Small intestine (tissue), 7 donors: ENCODE measurements around the gene RAD21L1. TPM values are rescaled to one million over a fixed set of nuclear protein-coding genes. Genes with fewer than 3 reads are reported as not detected.
"Not testable (repeated sequence)": the region's sequence is repeated elsewhere in the genome, so short reads cannot be mapped to it uniquely, and the experiment has no call there.

Experiments
- DNase-seq, 2 donors: peaks; one replicate each; pipeline versions ENCODE4 v3.0.0 to v3.0.0-alpha.2; 2013
- FAIRE-seq: peaks from 2 replicates; lab custom pipeline; 2012; peaks lifted over from hg19 to GRCh38; lab: Jason Lieb, UNC
- H3K27ac ChIP-seq, 3 donors: one replicate each; pipeline ENCODE4 v1.5.1; 2013; ENCODE audit warnings: low read length in 2 of 3, mild to moderate bottlenecking in 2 of 3, control low read depth in 1 of 3, inconsistent platforms in 1 of 3, low read depth in 1 of 3, moderate library complexity in 1 of 3
- H3K27me3 ChIP-seq, 3 donors: one replicate each; pipeline ENCODE4 v1.6.1; 2013; ENCODE audit warnings: low read length in 3 of 3, inconsistent platforms in 1 of 3; ENCODE audit not compliant: control insufficient read depth in 3 of 3, insufficient read depth in 3 of 3
- H3K36me3 ChIP-seq, 3 donors: one replicate each; pipeline ENCODE4 v1.6.1; 2013; ENCODE audit warnings: low read length in 3 of 3, inconsistent platforms in 1 of 3, low read depth in 1 of 3, mild to moderate bottlenecking in 1 of 3, moderate library complexity in 1 of 3; ENCODE audit not compliant: control insufficient read depth in 3 of 3, insufficient read depth in 2 of 3
- H3K4me1 ChIP-seq, 3 donors: one replicate each; pipeline ENCODE4 v1.6.1; 2013; ENCODE audit warnings: low read length in 2 of 3, inconsistent platforms in 1 of 3, low read depth in 1 of 3, mild to moderate bottlenecking in 1 of 3, moderate library complexity in 1 of 3; ENCODE audit not compliant: control insufficient read depth in 3 of 3, insufficient read depth in 2 of 3
- H3K4me3 ChIP-seq, 3 donors: one replicate each; pipeline ENCODE4 v1.5.1; 2013; ENCODE audit warnings: low read length in 3 of 3, control low read depth in 1 of 3, inconsistent platforms in 1 of 3, low read depth in 1 of 3, mild to moderate bottlenecking in 1 of 3, moderate library complexity in 1 of 3
- H3K9me3 ChIP-seq, 2 donors: one replicate each; pipeline ENCODE4 v1.6.1; 2013; ENCODE audit warnings: low read depth in 1 of 2, low read length in 1 of 2; ENCODE audit not compliant: control insufficient read depth in 2 of 2, insufficient read depth in 1 of 2
- WGBS, 3 donors: extraction: QIAGEN DNeasy Blood & Tissue Kit; methylation state at CpG; one replicate each; pipeline ENCODE4 v1.1.7; 2013; 5-methylcytosine and 5-hydroxymethylcytosine counted together
- polyA plus RNA-seq, 4 donors: library from polyadenylated mRNA; stranded (reverse) in 3 of 4; unstranded in 1 of 4; fragments of 200-250 nt in 3 of 4; fragments of 120-200 nt in 1 of 4; gene quantifications; one replicate each; pipeline versions ENCODE4 v1.2.1 to v1.2.3, GENCODE V29; 2013
- donor health status: healthy with polysubstance abuse.
- donor health status: control.
- donor health status: control.
- donor health status: Bipolar disorder and iron deficiency.
- donor health status: healthy.

The RAD21L1 gene
- polyA plus RNA-seq, 4 donors, result not detected

GRCh38 chr20:1222750-1223149, 3.1 kb upstream of the RAD21L1 start:
- H3K4me1 ChIP-seq, H3K27ac ChIP-seq, H3K9me3 ChIP-seq, H3K36me3 ChIP-seq, FAIRE-seq, DNase-seq, H3K4me3 ChIP-seq: not testable (repeated sequence)
- 66 to 74% (median 71%) methylated on average over 3 to 4 of the region's 4 CpGs for WGBS, 3 donors
- H3K27me3 ChIP-seq, result peaks cover 0 to 18% (median 0%) of the 10 kb centered on the region in 3 donors

GRCh38 chr20:1224205-1224890, 1.5 kb upstream of the RAD21L1 start:
- no peak for DNase-seq
- WGBS, 3 donors, result 79 to 83% (median 80%) methylated on average over 20 of the region's 20 CpGs
- peaks cover 0 to 20% (median 1%) of the 10 kb centered on the region in 3 donors for H3K27me3 ChIP-seq
- no peak overlapping the region for H3K27ac ChIP-seq
- H3K36me3 ChIP-seq, result no peaks in the 10 kb centered on the region
- no peak overlapping the region for H3K4me3 ChIP-seq
- H3K9me3 ChIP-seq, result no peaks in the 10 kb centered on the region
- FAIRE-seq, result no peak
- H3K4me1 ChIP-seq, result peaks cover 0 to 7% (median 3%) of the 10 kb centered on the region in 3 donors

GRCh38 chr20:1225263-1225782, 521 bp upstream of the RAD21L1 start:
- peaks cover 0 to 20% (median 1%) of the 10 kb centered on the region in 3 donors for H3K27me3 ChIP-seq
- H3K9me3 ChIP-seq, result no peaks in the 10 kb centered on the region
- peak overlapping the region; percentile 24 to 48 (median 30) for H3K4me3 ChIP-seq
- H3K27ac ChIP-seq, result peak overlapping the region in 2 of 3 donors; percentile 9 to 31
- DNase-seq, result peak in 1 of 2 donors; percentile 66
- H3K36me3 ChIP-seq, result no peaks in the 10 kb centered on the region
- no peak for FAIRE-seq
- WGBS, 3 donors, result 1 to 6% (median 4%) methylated on average over 19 to 30 of the region's 30 CpGs
- H3K4me1 ChIP-seq, result peaks cover 0 to 7% (median 3%) of the 10 kb centered on the region in 3 donors

GRCh38 chr20:1229541-1229940, 3.7 kb downstream of the RAD21L1 start:
- FAIRE-seq (no peak), DNase-seq (no peak)
- Histone ChIP-seq H3K9me3 (no peaks in the 10 kb centered on the region), H3K4me1 (peaks cover 0 to 7% (median 3%) of the 10 kb centered on the region in 3 donors), H3K27me3 (peaks cover 0 to 17% (median 1%) of the 10 kb centered on the region in 3 donors), H3K4me3 (no peak overlapping the region), H3K36me3 (no peaks in the 10 kb centered on the region), H3K27ac (no peak overlapping the region)
- WGBS, 3 donors, result 85 to 91% (median 89%) methylated on average over 3 of the region's 3 CpGs

GRCh38 chr20:1232286-1233111, 6.7 kb downstream of the RAD21L1 start:
- WGBS, 3 donors, result 88 to 91% (median 90%) methylated on average over 3 of the region's 3 CpGs
- Histone ChIP-seq H3K27me3 (peaks cover 0 to 5% (median 1%) of the 10 kb centered on the region in 3 donors), H3K27ac (no peak overlapping the region), H3K4me1 (no peaks in the 10 kb centered on the region), H3K36me3 (no peaks in the 10 kb centered on the region), H3K4me3 (no peak overlapping the region), H3K9me3 (no peaks in the 10 kb centered on the region)
- FAIRE-seq, result no peak
- no peak for DNase-seq

- no peak for FAIRE-seq
- WGBS, 3 donors, result 85 to 89% (median 86%) methylated on average over 5 of the region's 5 CpGs
Observed at GRCh38 chr20:1240549-1240948, 14.7 kb downstream of the RAD21L1 start.

GRCh38 chr20:1241456-1241855, 15.6 kb downstream of the RAD21L1 start:
- H3K27ac ChIP-seq, result no peak overlapping the region
- H3K27me3 ChIP-seq, result peaks cover 0 to 2% (median 0%) of the 10 kb centered on the region in 3 donors
- no peaks in the 10 kb centered on the region for H3K36me3 ChIP-seq
- no peaks in the 10 kb centered on the region for H3K9me3 ChIP-seq
- no peak for DNase-seq
- H3K4me1 ChIP-seq, result no peaks in the 10 kb centered on the region
- H3K4me3 ChIP-seq, result no peak overlapping the region
- no peak for FAIRE-seq

More at GRCh38 chr20:1240549-1240948, 14.7 kb downstream of the RAD21L1 start:
- H3K27me3 ChIP-seq, result peaks cover 0 to 4% (median 0%) of the 10 kb centered on the region in 3 donors
- H3K4me3 ChIP-seq, result no peak overlapping the region
- H3K4me1 ChIP-seq, result no peaks in the 10 kb centered on the region
- no peaks in the 10 kb centered on the region for H3K36me3 ChIP-seq
- no peak for DNase-seq
- no peaks in the 10 kb centered on the region for H3K9me3 ChIP-seq
- no peak overlapping the region for H3K27ac ChIP-seq

GRCh38 chr20:1242099-1242498, 16.3 kb downstream of the RAD21L1 start:
- H3K36me3 ChIP-seq, result no peaks in the 10 kb centered on the region
- FAIRE-seq, result no peak

More at GRCh38 chr20:1242099-1242498, 16.3 kb downstream of the RAD21L1 start:
- H3K9me3 ChIP-seq, result no peaks in the 10 kb centered on the region
- peaks cover 0 to 2% (median 0%) of the 10 kb centered on the region in 3 donors for H3K27me3 ChIP-seq
- H3K4me1 ChIP-seq, result no peaks in the 10 kb centered on the region
- H3K27ac ChIP-seq, result no peak overlapping the region
- 81 to 91% (median 81%) methylated on average over 3 of the region's 3 CpGs for WGBS, 3 donors
- no peak overlapping the region for H3K4me3 ChIP-seq
- DNase-seq, result no peak
